ENCODE results near the gene OTUB2.

The OTUB2 gene

GRCh38 chr14:93997082-93997481, 29.1 kb upstream of the OTUB2 start, which contains the start of gene CCDC197:
Gene CCDC197 (plus strand): TSS chr14:93997301. CDS start chr14:93998132, 831 bp downstream.
- no peak for DNase-seq

- no peak for DNase-seq
These were observed 27.9 kb upstream of the OTUB2 start for GRCh38 chr14:93997916-93998870.

- DNase-seq = no peak
These were observed 27.2 kb upstream of the OTUB2 start for GRCh38 chr14:93998871-93999403.

- DNase-seq = no peak
These were observed 26.6 kb upstream of the OTUB2 start for GRCh38 chr14:93999573-93999972.

- DNase-seq = no peak
These were observed 25.9 kb upstream of the OTUB2 start for GRCh38 chr14:94000267-94000666.

GRCh38 chr14:94001016-94001415, 25.1 kb upstream of the OTUB2 start:
- no peak for DNase-seq

GRCh38 chr14:94001501-94002396, 24.4 kb upstream of the OTUB2 start:
- peak; percentile 77 for DNase-seq

GRCh38 chr14:94003397-94003796, 22.7 kb upstream of the OTUB2 start:
- no peak for DNase-seq

GRCh38 chr14:94004015-94004414, 22.1 kb upstream of the OTUB2 start:
- no peak for DNase-seq

GRCh38 chr14:94005324-94006073, 20.6 kb upstream of the OTUB2 start:
- peak; percentile 53 for DNase-seq

- peak; percentile 59 for DNase-seq
These were observed 17.9 kb upstream of the OTUB2 start for GRCh38 chr14:94008234-94008633.

- DNase-seq = no peak
These were observed 16.4 kb upstream of the OTUB2 start for GRCh38 chr14:94009767-94010166.

GRCh38 chr14:94010625-94011024, 15.5 kb upstream of the OTUB2 start:
- no peak for DNase-seq

- DNase-seq = peak; percentile 33
These were observed 14.3 kb upstream of the OTUB2 start for GRCh38 chr14:94011795-94012194.

- DNase-seq = no peak
These were observed 11.8 kb upstream of the OTUB2 start for GRCh38 chr14:94014382-94014781.

GRCh38 chr14:94015223-94015622, 10.9 kb upstream of the OTUB2 start:
- no peak for DNase-seq

GRCh38 chr14:94016446-94016976, 9.6 kb upstream of the OTUB2 start:
- no peak for DNase-seq

GRCh38 chr14:94018308-94018707, 7.8 kb upstream of the OTUB2 start:
- no peak for DNase-seq

GRCh38 chr14:94019329-94019728, 6.8 kb upstream of the OTUB2 start:
- DNase-seq = no peak

- no peak for DNase-seq
These were observed 5.9 kb upstream of the OTUB2 start for GRCh38 chr14:94020267-94020666.

GRCh38 chr14:94021001-94021400, 5.1 kb upstream of the OTUB2 start:
- DNase-seq = no peak
